Naive thymus-derived CD4-positive, alpha-beta T cell (primary cell): ENCODE measurements around the gene RNF152. TPM values are rescaled to one million over a fixed set of nuclear protein-coding genes. Genes with fewer than 3 reads are reported as not detected.

ENCODE experiments used
- ATAC-seq: fragments of 150-1000 bp; cut with Tn5 transposase; 2 replicates; pipeline ENCODE4 v1.10.0; 2021; ENCODE audit warnings: mild to moderate bottlenecking, moderate library complexity
- CTCF ChIA-PET: fragments of 350-600 bp; sonication (Branson Sonifier 250); formaldehyde crosslinking; loops from one replicate; lab custom pipeline; 2021; ENCODE audit warnings: antibody characterized with exemption; lab: Charles Lee
- POLR2A ChIA-PET: fragments of 350-600 bp; sonication (Branson Sonifier 250); formaldehyde crosslinking; loops from one replicate; lab custom pipeline; 2021; ENCODE audit warnings: antibody characterized with exemption, inconsistent platforms; lab: Charles Lee
- DNase-seq, 9 donors: peaks; one replicate each; pipeline versions ENCODE4 v3.0.0 to v3.0.0-alpha.2; 2020 to 2022; ENCODE audit warnings: mixed read lengths in 1 of 9
- H3K27ac ChIP-seq: one replicate; pipeline ENCODE4 v1.7.0; 2013; ENCODE audit warnings: mild to moderate bottlenecking, low read depth, low read length, moderate library complexity
- H3K27me3 ChIP-seq, 2 donors: one replicate each; pipeline ENCODE4 v1.7.0; 2013; ENCODE audit warnings: low read length in 2 of 2, mild to moderate bottlenecking in 2 of 2, moderate library complexity in 2 of 2; ENCODE audit not compliant: control insufficient read depth in 2 of 2, insufficient read depth in 2 of 2
- H3K36me3 ChIP-seq, 3 experiments: 1 replicate in 2 of 3; 2 replicates in 1 of 3; pipeline ENCODE4 v1.7.0; 2013; ENCODE audit warnings: low read length in 3 of 3, mild to moderate bottlenecking in 3 of 3, moderate library complexity in 1 of 3; ENCODE audit not compliant: insufficient read depth in 3 of 3, control insufficient read depth in 2 of 3
- H3K4me1 ChIP-seq, 2 donors: one replicate each; pipeline ENCODE4 v1.7.0; 2013; ENCODE audit warnings: low read length in 2 of 2, mild to moderate bottlenecking in 2 of 2, moderate library complexity in 1 of 2; ENCODE audit not compliant: control insufficient read depth in 2 of 2, insufficient read depth in 2 of 2
- H3K4me3 ChIP-seq: 2 replicates; pipeline ENCODE4 v1.7.0; 2013; ENCODE audit warnings: mild to moderate bottlenecking, low read length
- H3K9me3 ChIP-seq, 3 experiments: 1 replicate in 2 of 3; 2 replicates in 1 of 3; pipeline ENCODE4 v1.7.0; 2013; ENCODE audit warnings: low read length in 3 of 3; ENCODE audit not compliant: control insufficient read depth in 2 of 3
- H3K27ac Mint-ChIP-seq, 9 donors: one replicate each; pipeline ENCODE4 v1.8.0; 2020 to 2022; ENCODE audit warnings: mixed read lengths in 9 of 9, mild to moderate bottlenecking in 8 of 9, moderate library complexity in 5 of 9, inconsistent platforms in 2 of 9
- H3K27me3 Mint-ChIP-seq, 5 donors: one replicate each; pipeline ENCODE4 v1.8.0; 2021 to 2022; ENCODE audit warnings: mixed read lengths in 5 of 5, mild to moderate bottlenecking in 1 of 5
- H3K36me3 Mint-ChIP-seq, 5 donors: one replicate each; pipeline ENCODE4 v1.8.0; 2020 to 2022; ENCODE audit warnings: mixed read lengths in 5 of 5, mild to moderate bottlenecking in 3 of 5, inconsistent platforms in 1 of 5
- H3K4me1 Mint-ChIP-seq, 7 donors: one replicate each; pipeline ENCODE4 v1.8.0; 2020 to 2022; ENCODE audit warnings: mixed read lengths in 7 of 7, mild to moderate bottlenecking in 3 of 7, inconsistent platforms in 1 of 7
- H3K4me3 Mint-ChIP-seq, 10 donors: one replicate each; pipeline ENCODE4 v1.8.0; 2020 to 2022; ENCODE audit warnings: mild to moderate bottlenecking in 10 of 10, mixed read lengths in 10 of 10, moderate library complexity in 6 of 10, inconsistent platforms in 2 of 10
- H3K9me3 Mint-ChIP-seq, 11 donors: one replicate each; pipeline ENCODE4 v1.8.0; 2020 to 2022; ENCODE audit warnings: mixed read lengths in 11 of 11, mild to moderate bottlenecking in 4 of 11, inconsistent platforms in 1 of 11, moderate library complexity in 1 of 11
- intact Hi-C, 2 donors: fragments of 100-400 bp; cut with micrococcal nuclease; formaldehyde crosslinking; loops; one replicate each; pipeline ENCODE4 v1.15.1; 2023
- polyA plus RNA-seq, 2 donors: library from polyadenylated mRNA; unstranded; fragments of 300-500 nt; fragmentation: Illumina TruSeq; gene quantifications; one replicate each; pipeline ENCODE4 v1.2.3, GENCODE V29; 2021
- total RNA-seq, 6 experiments: library from RNA in 5 of 6; stranded (reverse) in 5 of 6; gene quantifications; 1 replicate in 5 of 6; 2 replicates in 1 of 6; pipeline ENCODE4 v1.2.3 and lab custom pipeline; 2021 to 2026

Gene RNF152
- total and polyA plus RNA-seq, 7 experiments from 2014 or later: 0.08 to 1.9 (median 1.7) TPM; not detected in 4

DNA sequence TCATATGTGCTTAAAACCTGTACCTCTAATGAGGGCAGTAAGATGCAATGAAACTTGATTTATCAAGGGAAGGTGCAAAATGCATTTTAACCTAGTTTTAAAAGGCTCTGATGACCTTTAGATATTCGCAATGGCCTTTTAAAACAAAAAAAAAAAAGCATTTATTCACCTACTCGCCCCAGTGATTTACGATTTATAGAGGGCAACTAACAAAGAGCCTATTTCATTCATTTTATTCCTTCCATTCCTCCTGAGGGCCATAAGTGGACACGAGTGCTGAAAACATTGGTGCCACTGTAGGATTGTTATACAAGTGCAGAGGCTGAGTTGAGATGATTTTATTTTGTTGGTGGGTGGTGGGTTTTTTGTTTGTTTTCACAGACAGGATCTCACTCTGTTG, 48.1 kb downstream of the RNF152 start:
- H3K27me3 ChIP-seq: no peaks in the 10 kb centered on the region
- DNase-seq: no peak

GRCh38 chr18:61842146-61842545, 50.7 kb downstream of the RNF152 start:
- Mint-ChIP-seq H3K36me3 (peaks cover 0 to 5% (median 0%) of the 10 kb centered on the region in 5 donors), H3K4me1 (peaks cover 0 to 2% (median 0%) of the 10 kb centered on the region in 7 donors), H3K4me3 (no peak overlapping the region), H3K27ac (no peak overlapping the region), H3K9me3 (peaks cover 0 to 7% (median 0%) of the 10 kb centered on the region in 11 donors), H3K27me3 (peaks cover 5 to 16% (median 10%) of the 10 kb centered on the region in 5 donors)
- POLR2A ChIA-PET: no interaction called here
- H3K9me3 ChIP-seq: no peaks in the 10 kb centered on the region
- intact Hi-C loops: no loop called here
- no peak overlapping the region for H3K4me3 ChIP-seq
- no peak overlapping the region for H3K27ac ChIP-seq
- no peaks in the 10 kb centered on the region for H3K27me3 ChIP-seq
- CTCF ChIA-PET: no interaction called here
- H3K36me3 ChIP-seq: no peaks in the 10 kb centered on the region
- H3K4me1 ChIP-seq: no peaks in the 10 kb centered on the region
- DNase-seq (no peak), ATAC-seq (no peak)

More for the DNA sequence above, 48.1 kb downstream of the RNF152 start:
- H3K9me3 Mint-ChIP-seq: peaks cover 0 to 7% (median 0%) of the 10 kb centered on the region in 11 donors
- POLR2A ChIA-PET: no interaction called here
- Histone ChIP-seq H3K36me3 (no peaks in the 10 kb centered on the region), H3K27ac (no peak overlapping the region), H3K4me1 (no peaks in the 10 kb centered on the region), H3K4me3 (no peak overlapping the region), H3K9me3 (no peaks in the 10 kb centered on the region)
- H3K4me1 Mint-ChIP-seq: peaks cover 0 to 2% (median 0%) of the 10 kb centered on the region in 7 donors
- intact Hi-C loops: no loop called here
- peaks cover 11 to 20% (median 17%) of the 10 kb centered on the region in 5 donors for H3K27me3 Mint-ChIP-seq
- H3K27ac Mint-ChIP-seq: no peak overlapping the region
- CTCF ChIA-PET: no interaction called here
- H3K36me3 Mint-ChIP-seq: peaks cover 0 to 5% (median 0%) of the 10 kb centered on the region in 5 donors
- no peak overlapping the region for H3K4me3 Mint-ChIP-seq
- no peak for ATAC-seq

GRCh38 chr18:61841706-61842105, 51.1 kb downstream of the RNF152 start:
- peaks cover 0 to 7% (median 0%) of the 10 kb centered on the region in 11 donors for H3K9me3 Mint-ChIP-seq
- Histone ChIP-seq H3K36me3 (no peaks in the 10 kb centered on the region), H3K4me3 (no peak overlapping the region), H3K9me3 (no peaks in the 10 kb centered on the region), H3K4me1 (no peaks in the 10 kb centered on the region), H3K27me3 (no peaks in the 10 kb centered on the region), H3K27ac (no peak overlapping the region)
- no peak for DNase-seq
- no peak overlapping the region for H3K27ac Mint-ChIP-seq
- no peak for ATAC-seq
- peaks cover 0 to 5% (median 0%) of the 10 kb centered on the region in 5 donors for H3K36me3 Mint-ChIP-seq
- peaks cover under 1 to 13% (median 8%) of the 10 kb centered on the region in 5 donors for H3K27me3 Mint-ChIP-seq
- intact Hi-C loops: no loop called here
- no peak overlapping the region for H3K4me3 Mint-ChIP-seq
- POLR2A ChIA-PET: no interaction called here
- CTCF ChIA-PET: no interaction called here
- peaks cover 0 to under 1% (median 0%) of the 10 kb centered on the region in 7 donors for H3K4me1 Mint-ChIP-seq

DNA sequence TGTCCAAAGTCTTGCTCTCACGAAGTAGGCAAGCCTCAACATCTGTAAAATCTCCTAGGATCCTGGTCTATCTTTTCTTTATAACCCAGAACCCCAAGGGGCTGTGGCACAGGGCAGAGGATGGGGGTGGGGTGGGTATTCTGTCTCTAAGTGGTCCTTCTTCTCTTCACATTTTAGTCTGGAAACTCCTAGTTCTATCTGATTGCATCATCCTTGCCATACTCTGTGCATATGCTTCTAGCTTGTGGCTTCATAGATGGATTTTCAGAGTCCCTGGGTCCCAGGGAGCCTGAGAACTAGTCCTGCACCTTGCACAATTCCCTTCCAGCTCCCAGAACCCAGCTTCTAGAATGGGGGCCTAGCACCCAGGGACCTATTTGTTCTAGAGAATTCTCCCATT, 52.5 kb downstream of the RNF152 start:
- intact Hi-C loops: no loop called here
- no peak overlapping the region for H3K27ac Mint-ChIP-seq
- no peak overlapping the region for H3K4me3 Mint-ChIP-seq
- POLR2A ChIA-PET: no interaction called here
- Histone ChIP-seq H3K36me3 (no peaks in the 10 kb centered on the region), H3K27me3 (no peaks in the 10 kb centered on the region), H3K9me3 (no peaks in the 10 kb centered on the region), H3K4me3 (no peak overlapping the region), H3K4me1 (no peaks in the 10 kb centered on the region), H3K27ac (no peak overlapping the region)
- H3K4me1 Mint-ChIP-seq: peaks cover 0 to 3% (median 0%) of the 10 kb centered on the region in 7 donors
- ATAC-seq (no peak), DNase-seq (no peak)
- peaks cover 0 to 8% (median 0%) of the 10 kb centered on the region in 5 donors for H3K36me3 Mint-ChIP-seq
- H3K9me3 Mint-ChIP-seq: peaks cover 0 to 7% (median 0%) of the 10 kb centered on the region in 11 donors
- H3K27me3 Mint-ChIP-seq: peaks cover 0 to 15% (median 7%) of the 10 kb centered on the region in 5 donors
- CTCF ChIA-PET: no interaction called here

- ChIA-PET POLR2A (interaction anchor here (0.6 kb wide), 1 partner anchor 165 kb away, joined by 3 read pairs; no protein-coding TSS in a partner anchor), CTCF (no interaction called here)
- Histone ChIP-seq H3K36me3 (no peaks in the 10 kb centered on the region), H3K4me3 (no peak overlapping the region), H3K4me1 (peaks cover 3 to 8% of the 10 kb centered on the region in 2 donors), H3K27me3 (no peaks in the 10 kb centered on the region), H3K27ac (no peak overlapping the region), H3K9me3 (no peaks in the 10 kb centered on the region)
- H3K4me1 Mint-ChIP-seq: peaks cover 5 to 14% (median 10%) of the 10 kb centered on the region in 7 donors
- H3K27me3 Mint-ChIP-seq: peaks cover 0 to 15% (median 6%) of the 10 kb centered on the region in 5 donors
- intact Hi-C loops: no loop called here
- no peak for DNase-seq
- peaks cover 0 to 7% (median 0%) of the 10 kb centered on the region in 11 donors for H3K9me3 Mint-ChIP-seq
- H3K36me3 Mint-ChIP-seq: peaks cover 0 to 8% (median 0%) of the 10 kb centered on the region in 5 donors
- H3K27ac Mint-ChIP-seq: no peak overlapping the region
- no peak overlapping the region for H3K4me3 Mint-ChIP-seq
- no peak for ATAC-seq
Measured at GRCh38 chr18:61838521-61838920, 54.3 kb downstream of the RNF152 start.

DNA sequence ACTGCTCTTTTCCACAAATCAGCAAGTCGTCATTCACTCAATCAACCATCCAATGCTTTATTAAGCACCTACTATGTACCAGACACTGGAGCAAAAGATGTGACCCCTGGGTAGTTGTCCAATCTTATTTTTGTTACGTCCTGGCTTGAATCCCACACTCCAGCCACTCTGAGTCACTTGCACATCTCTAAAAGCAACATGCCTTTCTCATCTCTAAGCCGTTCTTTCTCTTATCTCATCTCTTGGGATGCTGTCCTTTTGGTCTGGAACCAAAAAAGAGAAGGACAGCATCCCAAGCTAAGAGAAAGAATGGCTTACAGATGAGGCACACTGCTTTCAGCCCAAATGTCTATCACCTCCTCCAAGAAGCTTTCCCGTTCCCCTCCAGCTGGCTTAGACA, 58.8 kb downstream of the RNF152 start:
- Histone ChIP-seq H3K4me1 (peaks cover 6 to 18% of the 10 kb centered on the region in 2 donors), H3K4me3 (no peak overlapping the region), H3K36me3 (no peaks in the 10 kb centered on the region), H3K9me3 (no peaks in the 10 kb centered on the region), H3K27me3 (no peaks in the 10 kb centered on the region), H3K27ac (no peak overlapping the region)
- Mint-ChIP-seq H3K4me3 (peak overlapping the region in 7 of 10 donors; percentile 45 to 80 (median 64)), H3K36me3 (peaks cover 0 to 8% (median 0%) of the 10 kb centered on the region in 5 donors), H3K9me3 (peaks cover 0 to 5% (median 0%) of the 10 kb centered on the region in 11 donors), H3K27ac (peak overlapping the region in 2 of 9 donors; percentile 34 to 49), H3K4me1 (peaks cover 15 to 25% (median 19%) of the 10 kb centered on the region in 7 donors), H3K27me3 (peaks cover 0 to 32% (median 4%) of the 10 kb centered on the region in 5 donors)
- intact Hi-C loops: no loop called here
- ChIA-PET POLR2A (no interaction called here), CTCF (no interaction called here)
- DNase-seq (no peak), ATAC-seq (no peak)

DNA sequence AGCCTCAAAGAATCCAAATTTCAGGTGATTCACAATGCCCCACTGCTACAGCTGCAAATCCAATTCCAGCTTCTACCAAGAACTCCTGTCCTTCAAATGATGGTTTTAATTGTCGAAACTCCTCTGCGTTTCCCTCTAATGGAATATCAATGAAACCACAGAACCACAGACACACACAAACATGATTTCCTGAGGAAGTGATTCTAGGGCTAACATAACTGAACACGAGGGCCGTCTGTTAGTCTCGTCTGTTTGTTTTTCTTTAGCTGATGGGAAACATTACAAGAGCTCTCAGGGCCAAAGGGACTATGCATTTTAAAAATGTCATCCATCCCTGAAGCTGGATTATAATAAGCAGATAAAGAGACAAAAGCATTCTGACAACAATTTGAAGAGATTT, 59.4 kb downstream of the RNF152 start:
- Histone ChIP-seq H3K27me3 (no peaks in the 10 kb centered on the region), H3K4me1 (peaks cover 6 to 18% of the 10 kb centered on the region in 2 donors), H3K27ac (no peak overlapping the region), H3K36me3 (no peaks in the 10 kb centered on the region), H3K4me3 (no peak overlapping the region), H3K9me3 (no peaks in the 10 kb centered on the region)
- peaks cover 0 to 4% (median 0%) of the 10 kb centered on the region in 5 donors for H3K36me3 Mint-ChIP-seq
- DNase-seq (peak in 4 of 9 donors; percentile 0 to 19 (median 9)), ATAC-seq (peak; percentile 49)
- peaks cover 15 to 25% (median 19%) of the 10 kb centered on the region in 7 donors for H3K4me1 Mint-ChIP-seq
- H3K27me3 Mint-ChIP-seq: peaks cover 0 to 31% (median 4%) of the 10 kb centered on the region in 5 donors
- POLR2A ChIA-PET: no interaction called here
- peaks cover 0 to 2% (median 0%) of the 10 kb centered on the region in 11 donors for H3K9me3 Mint-ChIP-seq
- peak overlapping the region in 9 of 10 donors; percentile 2 to 80 (median 64) for H3K4me3 Mint-ChIP-seq
- CTCF ChIA-PET: no interaction called here
- peak overlapping the region in 3 of 9 donors; percentile 29 to 49 (median 47) for H3K27ac Mint-ChIP-seq
- intact Hi-C loops: no loop called here
